Measurements from ENCODE around the gene SYNGR1.
"Not testable (repeated sequence)": the region's sequence is repeated elsewhere in the genome, so short reads cannot be mapped to it uniquely, and the experiment has no call there.

SYNGR1 gene

DNA sequence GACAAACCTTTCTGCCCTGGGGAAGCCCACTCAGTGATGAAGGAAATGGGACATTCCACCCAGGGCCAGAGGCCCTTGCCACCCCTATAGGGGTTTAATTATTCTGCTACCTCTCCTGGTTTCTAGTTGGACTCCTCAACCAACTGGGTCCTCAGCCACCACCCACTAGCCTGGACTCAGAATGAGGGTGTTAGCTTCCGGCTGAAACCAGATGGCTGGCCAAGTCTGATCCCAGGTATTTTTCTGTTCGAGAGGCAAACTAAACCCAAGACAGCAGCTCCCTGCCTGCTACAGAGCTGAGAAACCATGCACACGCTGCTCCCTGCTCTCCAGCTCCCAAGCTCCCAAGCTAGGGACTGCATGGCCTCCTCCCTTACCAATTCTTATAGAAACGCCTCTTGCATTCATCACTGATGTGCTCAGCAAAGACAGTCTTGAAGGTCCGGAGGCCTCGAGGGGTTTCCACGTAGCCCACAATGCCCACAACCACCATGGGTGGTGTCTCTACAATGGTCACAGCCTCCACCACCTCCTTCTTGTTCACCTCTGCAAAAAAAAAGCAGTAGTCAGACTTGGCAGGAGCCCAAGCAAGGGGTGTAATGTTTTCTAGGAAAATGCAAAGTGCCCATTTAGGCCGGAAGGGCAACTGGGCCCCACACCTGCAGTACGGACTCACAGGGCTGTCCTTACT, 32.6 kb upstream of the SYNGR1 start:
- DNase-seq: no peak

DNA sequence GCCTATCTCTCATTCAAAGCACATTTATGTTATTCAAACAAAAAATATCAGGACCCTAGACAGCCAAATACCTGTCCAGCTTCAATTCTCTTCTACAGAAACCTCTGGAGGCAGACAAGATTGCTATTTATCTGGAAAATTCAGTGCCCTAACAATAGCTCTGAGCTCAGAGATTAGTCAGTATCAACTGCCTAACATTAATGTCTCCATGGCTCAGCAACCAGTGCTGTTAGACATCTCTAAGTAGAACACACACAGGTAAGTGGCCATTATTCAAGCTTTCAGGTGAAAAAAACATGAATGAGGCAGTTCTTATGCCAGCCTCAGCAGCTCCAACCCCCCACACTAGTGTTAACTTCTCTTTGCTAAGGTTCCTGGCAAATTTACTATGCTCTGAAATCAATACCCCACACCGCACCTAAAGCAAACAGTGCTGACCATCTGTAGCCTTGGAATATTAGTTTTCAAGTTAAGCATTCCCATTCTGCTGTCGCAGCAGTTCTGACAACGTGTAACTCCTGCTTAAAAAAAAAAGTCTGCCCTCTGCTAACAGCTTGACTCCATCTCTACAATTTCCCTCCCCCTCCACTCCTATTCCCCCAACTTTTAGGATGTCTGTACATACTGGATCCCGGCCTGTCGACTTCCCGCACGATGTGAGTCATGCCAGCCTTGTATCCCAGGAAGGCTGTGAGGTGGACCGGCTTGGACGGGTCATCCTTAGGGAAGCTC, 31.9 kb upstream of the SYNGR1 start:
- no peak for DNase-seq

DNA sequence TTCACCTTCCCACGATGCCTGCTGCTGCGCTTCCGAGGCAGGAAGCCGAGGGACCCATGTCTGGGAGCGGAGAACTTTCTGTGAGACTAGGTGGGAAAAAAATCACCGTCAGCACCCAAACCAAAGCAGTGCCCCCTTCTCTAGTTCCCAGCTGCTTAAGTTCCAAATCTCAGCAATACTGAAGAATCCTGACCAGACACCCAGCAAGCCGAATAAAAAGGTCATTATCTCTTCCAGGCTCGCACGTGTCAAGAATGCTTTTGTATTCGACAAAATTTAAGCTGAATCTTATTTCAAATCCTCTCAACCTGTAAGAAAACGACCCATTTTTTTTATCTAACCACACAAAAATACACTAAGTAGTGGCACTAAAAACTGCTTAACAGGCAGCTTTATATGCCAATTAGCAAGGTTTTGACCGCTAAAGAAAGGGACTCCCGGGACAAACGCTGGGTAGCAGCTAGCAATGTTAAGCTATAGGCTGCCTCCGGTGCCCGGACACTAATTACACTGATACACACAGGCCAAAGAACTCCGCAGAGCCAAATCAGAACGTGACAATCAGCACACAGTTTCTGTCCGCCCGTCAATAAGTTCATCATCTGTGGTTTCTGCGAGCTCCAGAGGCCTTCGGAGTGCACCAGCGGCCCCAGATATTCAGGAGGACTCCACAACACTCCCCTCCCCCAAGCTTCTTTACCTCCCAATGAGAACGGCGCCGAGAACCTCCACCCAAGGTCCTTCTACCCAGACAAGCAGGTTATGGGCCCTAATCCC, 31.1 kb upstream of the SYNGR1 start:
- no peak for DNase-seq

DNA sequence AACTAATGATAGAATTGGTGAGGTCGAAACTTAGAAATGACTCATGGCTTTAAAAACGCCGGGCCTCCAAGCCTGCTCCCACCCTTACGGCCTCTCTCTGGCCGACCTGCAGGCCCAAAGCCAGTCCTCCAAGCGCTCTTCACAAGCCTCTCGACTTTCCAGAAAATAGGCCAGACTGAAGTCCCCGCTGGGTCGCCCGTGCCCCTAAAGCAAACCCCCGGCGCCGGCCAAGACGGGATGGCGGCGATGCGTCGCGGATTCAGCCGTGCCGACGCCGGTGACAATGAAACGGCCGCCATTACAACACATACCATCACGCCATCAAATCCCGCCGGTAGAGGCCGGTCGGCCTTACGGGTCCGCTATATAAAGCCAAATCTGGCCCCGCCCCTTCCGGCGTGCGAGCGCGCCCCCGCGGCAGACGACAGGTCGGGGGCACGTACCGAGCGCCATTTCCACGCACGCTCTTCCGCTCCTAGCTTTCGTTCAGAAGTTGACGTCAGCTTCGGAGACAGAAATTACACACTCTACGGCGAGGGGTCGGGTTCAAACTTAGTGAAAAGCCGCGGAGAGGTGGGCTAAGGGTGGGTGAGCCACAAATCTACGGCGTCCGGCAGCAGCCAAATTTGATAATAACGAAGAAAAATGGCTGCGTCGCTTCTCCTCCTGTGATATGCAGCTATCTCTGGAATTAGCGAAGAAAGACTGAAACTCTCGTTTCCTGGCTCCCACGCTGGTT, 30.3 kb upstream of the SYNGR1 start, which contains the start of gene RPL3:
Gene RPL3, minus strand, starts transcription at position 340 of the 739 bp plus-strand sequence. Its CDS starts 26 bp downstream, at position 314.
- DNase-seq: peak; percentile 98

- DNase-seq: not testable (repeated sequence)
Observed at GRCh38 chr22:39320616-39321029, 29.2 kb upstream of the SYNGR1 start.

DNA sequence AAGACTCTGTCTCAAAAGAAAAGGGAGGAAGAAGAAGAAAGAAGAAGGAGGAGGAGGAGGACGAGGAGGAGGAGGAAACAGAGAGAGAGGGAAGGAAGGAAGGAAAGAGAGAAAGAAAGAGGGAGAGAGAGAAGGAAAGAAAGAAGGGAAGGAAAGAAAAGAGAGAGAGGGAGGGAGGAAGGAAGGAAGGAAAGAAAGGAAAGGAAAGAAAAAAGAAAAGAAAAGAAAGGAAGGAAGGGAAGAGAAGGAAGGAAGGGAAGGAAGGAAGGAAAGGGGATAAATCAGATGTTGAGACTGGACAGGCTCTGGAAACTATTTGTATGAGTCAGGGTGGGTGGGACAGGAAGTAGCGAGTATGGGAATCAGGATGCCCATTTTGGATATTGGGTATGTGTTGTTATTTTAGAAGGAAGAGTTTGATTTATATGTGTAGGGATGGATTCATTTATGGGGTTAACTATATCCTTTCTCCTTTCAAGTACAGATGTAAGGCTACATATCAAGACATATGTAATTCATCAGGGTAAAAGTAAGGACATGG, 24.3 kb upstream of the SYNGR1 start:
- no peak for DNase-seq

DNA sequence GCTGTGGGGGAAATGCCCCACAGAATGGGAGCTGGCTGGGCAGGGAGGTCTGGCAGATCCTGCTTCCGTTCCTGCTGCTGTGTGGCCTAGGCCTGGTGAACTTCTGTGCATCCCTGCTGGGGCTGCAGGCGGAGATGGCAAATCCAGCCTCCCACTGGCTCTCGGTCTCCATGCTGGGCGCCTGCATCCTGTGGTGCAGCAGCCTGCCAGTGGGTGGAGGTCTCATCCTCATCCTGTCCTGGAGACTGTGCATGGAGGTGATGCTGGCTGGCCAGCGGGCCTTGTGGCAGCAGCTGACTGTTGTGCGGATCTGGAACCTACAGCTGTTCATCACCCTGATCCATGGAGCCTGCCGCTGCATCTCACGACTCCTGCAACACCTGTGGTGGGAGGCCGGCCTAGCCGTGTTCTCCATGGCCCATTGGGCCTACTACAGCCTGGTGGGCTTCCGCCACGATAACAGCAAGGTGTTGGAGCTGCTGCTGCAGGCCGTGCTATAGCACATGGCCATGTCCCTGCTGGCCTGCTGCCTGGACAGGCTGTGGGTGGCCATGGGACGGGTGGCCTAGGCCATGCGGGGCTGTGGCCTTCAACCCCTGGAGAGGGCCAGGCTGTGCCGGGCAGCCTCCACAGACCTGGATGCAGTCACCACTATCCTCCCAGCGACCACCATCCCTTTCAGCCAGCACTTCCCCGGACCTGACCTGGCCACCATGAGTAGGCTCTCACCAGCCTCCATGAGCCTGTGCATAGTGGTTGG, 21.6 kb upstream of the SYNGR1 start:
- no peak for DNase-seq

- DNase-seq: not testable (repeated sequence)
Observed at GRCh38 chr22:39330553-39330952, 19.2 kb upstream of the SYNGR1 start.

- no peak for DNase-seq
Observed at GRCh38 chr22:39332441-39333064, 17.2 kb upstream of the SYNGR1 start.

GRCh38 chr22:39336411-39336810, 13.4 kb upstream of the SYNGR1 start:
- DNase-seq: no peak

DNA sequence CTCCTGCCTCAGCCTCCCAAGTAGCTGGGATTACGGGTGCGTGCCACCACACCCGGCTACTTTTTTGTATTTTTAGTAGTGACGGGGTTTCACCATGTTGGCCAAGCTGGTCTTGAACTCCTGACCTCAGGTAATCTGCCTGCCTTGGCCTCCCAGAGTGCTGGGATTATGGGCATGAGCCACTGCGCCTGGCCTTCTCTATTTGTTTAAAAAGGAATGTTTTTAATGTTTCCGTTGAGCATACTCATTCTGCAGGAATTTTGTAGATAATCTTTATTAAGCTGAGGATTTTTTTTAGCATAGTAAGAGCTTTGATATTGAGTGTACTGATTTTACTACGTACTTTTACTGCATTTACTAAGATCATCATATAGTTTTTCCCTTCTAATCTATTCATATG, 10.0 kb upstream of the SYNGR1 start:
- not testable (repeated sequence) for DNase-seq

- DNase-seq: no peak
Observed at GRCh38 chr22:39341179-39341578, 8.6 kb upstream of the SYNGR1 start.

- DNase-seq: peak; percentile 63
Observed at GRCh38 chr22:39343259-39344045, 6.3 kb upstream of the SYNGR1 start.

GRCh38 chr22:39344046-39344390, 5.8 kb upstream of the SYNGR1 start:
- DNase-seq: no peak

- DNase-seq: no peak
Observed at GRCh38 chr22:39345231-39345630, 4.6 kb upstream of the SYNGR1 start.

- peak; percentile 32 for DNase-seq
Observed at GRCh38 chr22:39348909-39349505, 784 bp upstream of the SYNGR1 start.

GRCh38 chr22:39349506-39349966, 255 bp upstream of the SYNGR1 start:
- peak; percentile 32 for DNase-seq

- DNase-seq: no peak
Observed at GRCh38 chr22:39350757-39351688, 1.2 kb downstream of the SYNGR1 start.

DNA sequence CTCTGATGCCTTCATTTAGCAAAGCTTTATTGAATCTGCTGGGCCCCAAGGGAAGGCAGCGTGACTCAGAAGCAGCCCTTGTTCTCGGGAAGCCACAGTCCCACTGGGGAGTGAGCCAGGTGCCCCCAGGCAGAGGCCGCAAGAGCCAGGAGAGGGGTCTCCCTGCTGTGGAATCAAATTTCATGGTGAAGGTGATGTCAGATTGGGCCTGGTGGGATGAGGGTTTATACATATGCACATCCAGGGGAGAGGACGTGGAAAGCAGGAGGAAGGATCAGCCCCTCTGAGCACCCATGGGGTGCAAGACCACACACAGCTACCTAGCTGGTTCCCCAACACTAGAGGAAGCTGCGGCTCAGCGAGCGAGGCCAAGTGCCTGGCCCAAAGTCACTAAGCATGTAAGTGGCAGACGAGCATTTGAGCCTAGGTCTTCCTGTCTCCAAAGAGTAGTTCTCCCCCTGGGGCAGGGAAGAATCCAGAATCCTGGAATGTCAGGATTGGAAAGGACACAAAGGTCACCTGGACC, 2.0 kb downstream of the SYNGR1 start:
- DNase-seq: peak; percentile 49
